ENCODE measurements around the gene GGCX. TPM values are rescaled to one million over a fixed set of nuclear protein-coding genes. Genes with fewer than 3 reads are reported as not detected.
A peak's percentile ranks its signal among the peaks of the same experiment; 100 is the strongest.

The GGCX gene
- total RNA-seq = 10 to 100 TPM; 20.1 to 25.3 (median 22.1) TPM
- polyA plus RNA-seq = 10 to 100 TPM; 19.0 to 35.6 (median 30.7) TPM
- long read RNA-seq, donor 1, full-length matches to known transcripts = 8 of 15 reads
- long read RNA-seq, donor 1, partial matches to known transcripts = 5 of 15 reads
- long read RNA-seq, donor 1, other reads (novel, unspliced or antisense) = 2 of 15 reads
- long read RNA-seq, donor 2, full-length matches to known transcripts = 14 of 27 reads
- long read RNA-seq, donor 2, partial matches to known transcripts = 7 of 27 reads
- long read RNA-seq, donor 2, other reads (novel, unspliced or antisense) = 6 of 27 reads

DNA sequence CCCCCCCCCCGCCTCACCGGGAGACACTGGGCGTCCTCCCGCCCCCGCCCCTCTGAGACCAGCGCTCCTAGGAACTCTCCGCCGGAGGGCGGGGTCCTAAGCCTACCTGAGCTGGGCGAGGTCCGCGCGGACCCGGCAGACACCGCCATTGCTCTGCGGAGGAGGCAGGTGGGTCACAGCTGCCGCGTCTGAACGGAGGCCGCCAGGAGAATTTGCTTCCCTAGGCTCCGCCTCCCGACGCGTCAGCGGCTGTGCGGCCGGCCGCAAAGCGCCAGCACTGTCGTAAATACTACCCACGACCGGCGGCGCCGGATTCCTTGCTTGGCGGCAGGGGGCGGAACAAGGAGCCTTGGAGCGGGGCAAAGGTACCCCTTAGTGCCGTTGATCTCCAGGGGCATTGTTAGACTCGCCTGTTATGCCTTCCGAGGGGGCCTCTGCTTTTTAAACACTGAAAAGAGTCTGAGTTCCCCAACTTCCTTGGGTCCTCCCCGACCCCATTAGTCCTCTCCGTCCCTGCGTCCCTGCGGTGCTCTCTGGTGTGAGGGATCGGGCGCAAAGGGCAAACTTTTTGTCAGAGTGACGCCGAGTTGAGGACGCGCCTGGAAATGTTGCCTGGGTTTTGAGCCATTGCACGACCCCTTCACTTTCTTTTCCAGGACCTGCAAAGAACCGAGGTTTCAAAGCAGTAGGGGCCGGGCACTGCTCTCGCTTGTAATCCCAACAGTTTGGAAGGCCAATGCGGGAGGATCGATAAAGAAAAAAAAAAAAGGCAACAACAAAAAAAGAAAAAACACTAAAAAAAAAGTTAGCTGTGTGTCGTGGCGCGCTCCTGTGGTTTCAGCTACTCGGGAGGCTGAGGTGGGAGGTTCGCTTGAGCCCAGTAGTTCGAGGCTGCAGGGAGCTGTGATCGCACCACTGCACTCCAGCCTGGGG lies at the start of gene GGCX:
Gene GGCX, minus strand, starts transcription at position 214 of the 933 bp plus-strand sequence. Its CDS starts 65 bp downstream, at position 149.
- WGBS, 3 donors = 3 to 4% (median 4%) methylated on average over 60 to 64 of the region's 64 CpGs
- TF ChIP-seq, protein P1, sequence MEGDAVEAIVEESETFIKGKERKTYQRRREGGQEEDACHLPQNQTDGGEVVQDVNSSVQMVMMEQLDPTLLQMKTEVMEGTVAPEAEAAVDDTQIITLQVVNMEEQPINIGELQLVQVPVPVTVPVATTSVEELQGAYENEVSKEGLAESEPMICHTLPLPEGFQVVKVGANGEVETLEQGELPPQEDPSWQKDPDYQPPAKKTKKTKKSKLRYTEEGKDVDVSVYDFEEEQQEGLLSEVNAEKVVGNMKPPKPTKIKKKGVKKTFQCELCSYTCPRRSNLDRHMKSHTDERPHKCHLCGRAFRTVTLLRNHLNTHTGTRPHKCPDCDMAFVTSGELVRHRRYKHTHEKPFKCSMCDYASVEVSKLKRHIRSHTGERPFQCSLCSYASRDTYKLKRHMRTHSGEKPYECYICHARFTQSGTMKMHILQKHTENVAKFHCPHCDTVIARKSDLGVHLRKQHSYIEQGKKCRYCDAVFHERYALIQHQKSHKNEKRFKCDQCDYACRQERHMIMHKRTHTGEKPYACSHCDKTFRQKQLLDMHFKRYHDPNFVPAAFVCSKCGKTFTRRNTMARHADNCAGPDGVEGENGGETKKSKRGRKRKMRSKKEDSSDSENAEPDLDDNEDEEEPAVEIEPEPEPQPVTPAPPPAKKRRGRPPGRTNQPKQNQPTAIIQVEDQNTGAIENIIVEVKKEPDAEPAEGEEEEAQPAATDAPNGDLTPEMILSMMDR (IDR thresholded peaks at IDR 0.05) = peak; percentile 11
- peaks cover 4 to 31% of the 10 kb centered on the region in 2 donors for H3K36me3 ChIP-seq (ENCODE audit: insufficient read depth in 1 of 2, low read depth in 1 of 2)

DNA sequence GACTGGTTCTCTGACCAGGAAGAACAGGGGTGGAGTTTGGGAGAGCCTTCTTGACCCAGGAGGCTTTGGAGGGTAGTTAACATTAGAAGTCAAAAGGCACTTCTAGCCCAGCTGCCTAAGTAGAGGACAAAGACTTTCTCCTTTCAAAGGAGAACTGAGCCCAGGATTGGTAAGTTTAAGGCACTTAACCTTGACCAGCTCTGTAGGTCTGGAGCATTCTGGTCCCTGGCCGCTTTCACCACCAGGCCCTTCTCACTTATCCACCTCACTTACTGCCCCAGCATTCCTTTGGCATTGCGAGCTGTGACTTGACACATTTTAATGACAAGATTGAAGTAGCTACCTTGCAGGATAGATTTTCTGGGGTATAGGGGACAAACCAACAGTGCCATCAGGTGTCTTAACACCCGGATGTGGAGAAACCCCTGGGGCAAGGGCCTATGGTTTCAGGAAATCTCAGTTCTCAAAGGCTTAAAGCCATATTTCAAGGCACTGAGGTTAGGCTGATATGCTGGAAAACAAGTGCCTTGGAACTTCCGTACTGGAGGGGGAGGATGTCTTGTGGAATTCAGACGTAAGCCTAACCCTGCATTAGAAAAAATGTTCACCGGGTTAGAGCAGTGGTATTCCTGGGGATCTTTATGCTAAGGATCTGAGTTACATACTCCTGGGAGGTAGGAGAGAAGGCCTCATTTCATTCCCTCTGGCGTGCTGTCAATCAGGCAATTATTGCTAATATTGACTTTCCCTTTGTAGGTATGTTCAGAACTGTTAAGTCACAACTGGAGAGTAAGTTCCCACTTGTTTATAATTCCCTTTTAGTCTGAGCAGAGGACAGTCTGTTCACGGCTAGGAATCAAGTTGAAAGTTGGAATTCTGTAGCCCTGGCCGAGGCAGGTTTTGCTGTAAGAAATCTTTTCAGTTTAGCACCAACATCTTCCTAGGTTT lies 46.2 kb upstream of the GGCX start:
- no peaks in the 10 kb centered on the region for H3K27me3 ChIP-seq (ENCODE audit: insufficient read depth in 3 of 3, low read length in 2 of 3)
- H3K4me1 ChIP-seq = peaks cover 70% of the 10 kb centered on the region
- WGBS, 3 donors = 24 to 52% (median 38%) methylated on average over 9 of the region's 9 CpGs
- DNase-seq (no peak), ATAC-seq (peak in 3 of 4 donors; percentile 18 to 22 (median 20))
- H3K27ac ChIP-seq = peak overlapping the region; percentile 89
- H3K4me3 ChIP-seq = peak overlapping the region; percentile 74
- H3K9me3 ChIP-seq = no peaks in the 10 kb centered on the region
- intact Hi-C loops (cut with DNase I) = no loop called here
- peaks cover 0 to 20% of the 10 kb centered on the region in 2 donors for H3K36me3 ChIP-seq (ENCODE audit: insufficient read depth in 1 of 2, low read depth in 1 of 2)
- TF ChIP-seq, protein P1 (IDR thresholded peaks at IDR 0.05) = no peak

More for the DNA sequence above, at the start of gene GGCX:
- DNase-seq (peak; percentile 97 to 98), ATAC-seq (peak; percentile 94 to 97 (median 96))
- Histone ChIP-seq H3K27ac (peak within 1 kb of the TSS; percentile 88), H3K27me3 (ENCODE audit: insufficient read depth in 3 of 3, low read length in 2 of 3) (no peaks in the 10 kb centered on the region), H3K9me3 (no peaks in the 10 kb centered on the region), H3K4me3 (peak within 1 kb of the TSS; percentile 81), H3K4me1 (peaks cover 12% of the 10 kb centered on the region)
- intact Hi-C loops (cut with DNase I) = loop anchor here (5.0 kb wide), 1 partner anchor 36 kb away; the partner anchor contains the start of gene RNF181 (in 2 of the 2)

DNA sequence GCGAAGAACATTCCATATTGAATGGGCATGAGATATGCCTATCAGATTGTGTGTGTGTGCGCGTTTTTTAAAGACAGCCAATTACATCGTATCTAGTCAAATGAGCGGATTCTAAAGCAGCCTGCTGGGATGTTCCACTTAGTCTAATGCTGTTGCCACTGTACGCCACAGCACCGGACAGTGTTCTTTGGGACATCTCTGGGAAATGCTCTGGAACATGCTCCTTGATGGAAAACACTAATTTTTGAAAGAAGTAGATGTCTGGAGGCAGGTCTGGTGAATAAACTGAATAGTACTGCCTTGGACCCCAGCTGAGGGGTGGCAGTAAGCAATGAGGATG lies 44.8 kb upstream of the GGCX start:
- H3K27me3 ChIP-seq (ENCODE audit: insufficient read depth in 3 of 3, low read length in 2 of 3) = no peaks in the 10 kb centered on the region
- WGBS, 3 donors = 61 to 67% (median 64%) methylated on average over 7 of the region's 7 CpGs
- intact Hi-C loops (cut with DNase I) = no loop called here
- peaks cover 76% of the 10 kb centered on the region for H3K4me1 ChIP-seq
- peak overlapping the region; percentile 89 for H3K27ac ChIP-seq
- ATAC-seq = no peak
- no peaks in the 10 kb centered on the region for H3K9me3 ChIP-seq
- no peak for DNase-seq
- H3K36me3 ChIP-seq (ENCODE audit: insufficient read depth in 1 of 2, low read depth in 1 of 2) = peaks cover 0 to 23% of the 10 kb centered on the region in 2 donors
- peak overlapping the region; percentile 74 for H3K4me3 ChIP-seq
- TF ChIP-seq, protein P1 (IDR thresholded peaks at IDR 0.05) = no peak

DNA sequence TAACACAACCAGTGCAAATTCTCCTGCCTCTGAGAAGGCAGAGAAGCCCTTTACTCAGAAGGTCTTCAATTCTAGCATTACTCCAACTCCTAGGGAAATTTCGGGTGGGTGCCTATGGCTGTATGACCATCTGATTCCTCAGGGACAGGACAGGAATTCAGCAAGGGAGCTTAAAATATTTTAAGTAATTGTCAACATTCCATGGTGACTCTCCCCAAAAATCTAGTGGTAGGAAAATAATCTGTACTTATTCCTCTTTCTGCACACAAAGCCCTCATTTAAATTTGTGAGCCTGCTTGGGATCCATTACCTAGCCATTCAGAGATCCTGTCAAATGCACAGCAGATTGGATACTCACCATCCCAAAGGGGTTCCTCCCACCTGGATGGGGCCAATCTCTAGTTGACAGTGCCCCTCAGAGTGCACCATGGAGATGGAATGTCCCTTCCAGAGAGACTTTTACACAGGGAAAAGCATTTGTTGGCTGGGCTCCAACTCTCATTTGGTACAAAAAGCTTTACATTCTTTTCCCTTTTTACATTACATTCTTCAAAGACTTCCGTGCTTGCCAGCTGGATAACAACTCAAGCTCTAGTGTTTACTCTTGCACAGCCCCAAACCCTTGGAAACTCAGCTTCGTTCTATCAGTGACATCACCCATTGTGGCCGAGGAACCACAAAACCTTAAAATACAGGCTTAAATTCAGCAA lies 44.3 kb upstream of the GGCX start:
- DNase-seq (no peak), ATAC-seq (no peak)
- Histone ChIP-seq H3K27me3 (ENCODE audit: insufficient read depth in 3 of 3, low read length in 2 of 3) (no peaks in the 10 kb centered on the region), H3K27ac (peak overlapping the region; percentile 89), H3K4me3 (peak overlapping the region; percentile 74), H3K4me1 (peaks cover 77% of the 10 kb centered on the region), H3K9me3 (no peaks in the 10 kb centered on the region), H3K36me3 (ENCODE audit: insufficient read depth in 1 of 2, low read depth in 1 of 2) (peaks cover 0 to 28% of the 10 kb centered on the region in 2 donors)
- 36 to 45% (median 40%) methylated on average over 4 of the region's 4 CpGs for WGBS, 3 donors
- TF ChIP-seq, protein P1 (IDR thresholded peaks at IDR 0.05) = no peak
- intact Hi-C loops (cut with DNase I) = no loop called here
